Measurements from ENCODE around the gene ZNF575. TPM values are rescaled to one million over a fixed set of nuclear protein-coding genes. Genes with fewer than 3 reads are reported as not detected.
A peak's percentile ranks its signal among the peaks of the same experiment; 100 is the strongest.

Gene ZNF575
- total RNA-seq, 1 experiment from 2014 or later: 2.8 TPM

- Histone ChIP-seq H3K27me3 (replicated peaks; ENCODE audit: insufficient read depth, low read depth, low read length, poor library complexity) (no peaks in the 10 kb centered on the region), H3K9me3 (ENCODE audit: low read depth, low read length, poor library complexity, severe bottlenecking) (no peaks in the 10 kb centered on the region), H3K4me3 (ENCODE audit: low read depth, low read length, poor library complexity, severe bottlenecking) (no peak overlapping the region), H3K36me3 (ENCODE audit: insufficient read depth, low read length, poor library complexity, severe bottlenecking) (peaks cover 41% of the 10 kb centered on the region), H3K27ac (ENCODE audit: low read depth, low read length, poor library complexity, severe bottlenecking) (peak overlapping the region; percentile 70), H3K4me1 (ENCODE audit: insufficient read depth, low read length, poor library complexity, severe bottlenecking) (peaks cover 26% of the 10 kb centered on the region)
- CTCF ChIA-PET: interaction anchor here (0.6 to 2.1 kb wide), 9 partner anchors 9 to 1135 kb away, joined by 3 to 25 read pairs (median 4); no protein-coding TSS in a partner anchor
- BruUV-seq (replicated peaks): no TSS peak
- TF ChIP-seq EZH2 (IDR thresholded peaks at IDR 0.05; ENCODE audit: borderline replicate concordance, low read depth, low read length, poor library complexity, severe bottlenecking) (no peak), CTCF (conservative IDR thresholded peaks at IDR 0.05; ENCODE audit: low read depth, low read length) (no peak)
- intact Hi-C loops (cut with micrococcal nuclease; ENCODE audit: unreplicated experiment): no loop called here
- no peak for DNase-seq (ENCODE audit: low spot score)
- POLR2A ChIA-PET (ENCODE audit: low non-redundant PET): no interaction called here
Observed at GRCh38 chr19:43554317-43554895, 21.4 kb downstream of the ZNF575 start.

GRCh38 chr19:43555185-43555770, 22.3 kb downstream of the ZNF575 start:
- BruUV-seq (replicated peaks): no TSS peak
- H3K4me1 ChIP-seq (ENCODE audit: insufficient read depth, low read length, poor library complexity, severe bottlenecking): peaks cover 26% of the 10 kb centered on the region
- intact Hi-C loops (cut with micrococcal nuclease; ENCODE audit: unreplicated experiment): no loop called here
- peak; percentile 88 for DNase-seq (ENCODE audit: low spot score)
- H3K9me3 ChIP-seq (ENCODE audit: low read depth, low read length, poor library complexity, severe bottlenecking): no peaks in the 10 kb centered on the region
- peaks cover 39% of the 10 kb centered on the region for H3K36me3 ChIP-seq (ENCODE audit: insufficient read depth, low read length, poor library complexity, severe bottlenecking)
- H3K27ac ChIP-seq (ENCODE audit: low read depth, low read length, poor library complexity, severe bottlenecking): peak overlapping the region; percentile 70
- TF ChIP-seq EZH2 (IDR thresholded peaks at IDR 0.05; ENCODE audit: borderline replicate concordance, low read depth, low read length, poor library complexity, severe bottlenecking): no peak
- peak; percentile 86 for TF ChIP-seq CTCF (conservative IDR thresholded peaks at IDR 0.05; ENCODE audit: low read depth, low read length)
- ChIA-PET POLR2A (ENCODE audit: low non-redundant PET) (interaction anchor here (1.2 kb wide), 1 partner anchor 39 kb away, joined by 5 read pairs; no protein-coding TSS in a partner anchor), CTCF (interaction anchor here (0.6 to 2.1 kb wide), 8 partner anchors 9 to 66 kb away, joined by 3 to 25 read pairs (median 4); partner anchors contain the start of genes PINLYP and XRCC1)
- H3K4me3 ChIP-seq (ENCODE audit: low read depth, low read length, poor library complexity, severe bottlenecking): no peak overlapping the region
- no peaks in the 10 kb centered on the region for H3K27me3 ChIP-seq (replicated peaks; ENCODE audit: insufficient read depth, low read depth, low read length, poor library complexity)

- H3K27ac ChIP-seq (ENCODE audit: low read depth, low read length, poor library complexity, severe bottlenecking): peak overlapping the region; percentile 86
- CTCF ChIA-PET: interaction anchor here (1.1 kb wide), 1 partner anchor 34 kb away, joined by 8 read pairs; no protein-coding TSS in a partner anchor
- POLR2A ChIA-PET (ENCODE audit: low non-redundant PET): interaction anchor here (0.6 kb wide), 1 partner anchor 25 kb away, joined by 6 read pairs; no protein-coding TSS in a partner anchor
- intact Hi-C loops (cut with micrococcal nuclease; ENCODE audit: unreplicated experiment): no loop called here
- no peak overlapping the region for H3K4me3 ChIP-seq (ENCODE audit: low read depth, low read length, poor library complexity, severe bottlenecking)
- peaks cover 39% of the 10 kb centered on the region for H3K4me1 ChIP-seq (ENCODE audit: insufficient read depth, low read length, poor library complexity, severe bottlenecking)
- H3K36me3 ChIP-seq (ENCODE audit: insufficient read depth, low read length, poor library complexity, severe bottlenecking): peaks cover 26% of the 10 kb centered on the region
- no peak for DNase-seq (ENCODE audit: low spot score)
- TF ChIP-seq EZH2 (IDR thresholded peaks at IDR 0.05; ENCODE audit: borderline replicate concordance, low read depth, low read length, poor library complexity, severe bottlenecking) (no peak), CTCF (conservative IDR thresholded peaks at IDR 0.05; ENCODE audit: low read depth, low read length) (no peak)
- H3K27me3 ChIP-seq (replicated peaks; ENCODE audit: insufficient read depth, low read depth, low read length, poor library complexity): no peaks in the 10 kb centered on the region
- no TSS peak for BruUV-seq (replicated peaks)
- no peaks in the 10 kb centered on the region for H3K9me3 ChIP-seq (ENCODE audit: low read depth, low read length, poor library complexity, severe bottlenecking)
Observed at GRCh38 chr19:43560687-43561086, 27.7 kb downstream of the ZNF575 start.
